Measurements from ENCODE around the gene AP5M1.
"Not testable (repeated sequence)": the region's sequence is repeated elsewhere in the genome, so short reads cannot be mapped to it uniquely, and the experiment has no call there.

The AP5M1 gene

GRCh38 chr14:57268161-57269069 lies at the start of gene AP5M1, which contains the start of gene EXOC5:
Gene AP5M1, plus strand, starts transcription at chr14:57268971. Its CDS starts 344 bp downstream, at chr14:57269315.
Gene EXOC5, minus strand, starts transcription at chr14:57268905. Its CDS starts 257 bp downstream, at chr14:57268648.
- Mint-ChIP-seq H3K4me1 (peaks cover 74% of the 10 kb centered on the region), H3K9me3 (no peaks in the 10 kb centered on the region), H3K4me3 (peak within 1 kb of the TSS; percentile 99), H3K36me3 (peaks cover 12% of the 10 kb centered on the region), H3K27ac (peak within 1 kb of the TSS; percentile 100), H3K27me3 (no peaks in the 10 kb centered on the region)

DNA sequence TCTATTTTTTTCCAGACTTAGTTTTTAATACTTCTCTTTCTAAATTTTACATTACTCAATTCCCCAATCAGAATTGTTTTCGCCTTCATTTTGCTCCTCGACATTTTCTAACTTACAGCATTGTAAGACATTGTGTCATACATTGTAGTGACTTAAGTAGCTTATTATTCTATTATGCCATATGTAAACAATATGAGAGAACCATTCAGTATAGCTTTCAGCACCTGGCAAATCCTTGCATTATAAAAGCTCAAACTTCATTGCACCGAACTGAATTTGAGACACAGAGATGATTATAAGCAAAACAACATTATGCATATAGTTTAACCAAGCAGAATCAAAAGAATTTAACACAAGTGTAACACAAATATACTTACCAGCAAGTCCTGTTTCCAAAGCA lies 46.8 kb upstream of the AP5M1 start:
- Mint-ChIP-seq H3K27ac (no peak overlapping the region), H3K9me3 (no peaks in the 10 kb centered on the region), H3K36me3 (peaks cover 22% of the 10 kb centered on the region), H3K4me3 (no peak overlapping the region), H3K4me1 (no peaks in the 10 kb centered on the region), H3K27me3 (no peaks in the 10 kb centered on the region)

GRCh38 chr14:57227083-57227482 lies 41.7 kb upstream of the AP5M1 start:
- H3K9me3 Mint-ChIP-seq: no peaks in the 10 kb centered on the region
- H3K27me3 Mint-ChIP-seq: no peaks in the 10 kb centered on the region
- H3K36me3 Mint-ChIP-seq: peaks cover 23% of the 10 kb centered on the region
- no peaks in the 10 kb centered on the region for H3K4me1 Mint-ChIP-seq
- H3K4me3 Mint-ChIP-seq: no peak overlapping the region
- no peak overlapping the region for H3K27ac Mint-ChIP-seq

DNA sequence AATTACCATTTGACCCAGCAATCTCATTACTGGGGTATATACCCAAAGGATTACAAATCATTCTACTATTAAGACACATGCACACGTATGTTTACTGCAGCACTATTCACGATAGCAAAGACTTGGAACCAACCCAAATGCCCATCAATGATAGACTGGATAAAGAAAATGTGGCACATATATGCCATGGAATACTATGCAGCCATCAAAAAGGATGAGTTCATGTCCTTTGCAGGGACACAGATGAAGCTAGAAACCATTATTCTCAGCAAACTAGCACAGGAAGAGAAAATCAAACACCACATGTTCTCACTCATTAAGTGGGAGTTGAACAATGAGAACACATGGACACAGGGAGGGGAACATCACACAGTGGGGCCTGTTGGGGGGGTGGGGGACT lies 40.5 kb upstream of the AP5M1 start:
- not testable (repeated sequence) for H3K9me3 Mint-ChIP-seq, H3K4me3 Mint-ChIP-seq, H3K27me3 Mint-ChIP-seq, H3K27ac Mint-ChIP-seq, H3K4me1 Mint-ChIP-seq
- H3K36me3 Mint-ChIP-seq: peaks cover 26% of the 10 kb centered on the region

DNA sequence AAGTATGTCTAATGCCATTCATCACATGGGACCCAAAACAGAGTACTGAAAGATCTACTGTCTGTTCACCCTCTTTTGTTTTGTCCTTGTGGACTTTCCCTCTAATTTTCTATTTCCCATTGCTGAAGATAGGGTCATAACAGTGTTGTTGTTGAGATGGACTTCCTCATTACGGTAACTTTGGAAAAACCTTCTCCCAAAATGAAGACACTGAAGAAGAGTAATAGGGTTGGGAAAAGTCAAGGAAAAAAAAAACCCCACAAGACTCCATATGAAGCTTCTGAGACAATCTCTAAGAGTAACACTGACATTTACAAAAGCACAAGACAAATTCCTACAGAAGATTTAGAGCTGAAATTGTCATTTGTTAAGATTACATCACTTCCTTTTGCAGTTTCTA lies 36.8 kb upstream of the AP5M1 start:
- no peaks in the 10 kb centered on the region for H3K4me1 Mint-ChIP-seq
- H3K4me3 Mint-ChIP-seq: no peak overlapping the region
- H3K27ac Mint-ChIP-seq: no peak overlapping the region
- no peaks in the 10 kb centered on the region for H3K27me3 Mint-ChIP-seq
- no peaks in the 10 kb centered on the region for H3K9me3 Mint-ChIP-seq
- peaks cover 25% of the 10 kb centered on the region for H3K36me3 Mint-ChIP-seq

DNA sequence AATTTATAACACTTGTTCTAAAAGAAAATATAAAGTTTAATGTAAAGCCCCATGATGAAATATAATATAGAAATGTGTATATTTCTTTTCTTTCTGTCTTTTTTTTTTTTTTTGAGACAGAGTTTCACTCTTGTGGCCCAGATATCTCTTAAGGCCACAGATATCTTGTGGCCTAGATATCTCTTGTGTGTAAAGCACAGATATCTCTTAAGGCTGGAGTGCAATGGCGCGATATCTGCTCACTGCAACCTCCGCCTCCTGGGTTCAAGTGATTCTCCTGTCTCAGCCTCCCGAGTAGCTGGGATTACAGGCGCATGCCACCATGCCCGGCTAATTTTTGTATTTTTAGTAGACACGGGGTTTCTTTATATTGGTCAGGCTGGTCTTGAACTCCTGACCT lies 28.7 kb upstream of the AP5M1 start:
- H3K9me3 Mint-ChIP-seq, H3K27ac Mint-ChIP-seq, H3K27me3 Mint-ChIP-seq, H3K36me3 Mint-ChIP-seq, H3K4me1 Mint-ChIP-seq, H3K4me3 Mint-ChIP-seq: not testable (repeated sequence)

GRCh38 chr14:57243320-57243719 lies 25.5 kb upstream of the AP5M1 start:
- Mint-ChIP-seq H3K4me1 (no peaks in the 10 kb centered on the region), H3K27me3 (no peaks in the 10 kb centered on the region), H3K27ac (no peak overlapping the region), H3K4me3 (no peak overlapping the region), H3K36me3 (no peaks in the 10 kb centered on the region), H3K9me3 (no peaks in the 10 kb centered on the region)

DNA sequence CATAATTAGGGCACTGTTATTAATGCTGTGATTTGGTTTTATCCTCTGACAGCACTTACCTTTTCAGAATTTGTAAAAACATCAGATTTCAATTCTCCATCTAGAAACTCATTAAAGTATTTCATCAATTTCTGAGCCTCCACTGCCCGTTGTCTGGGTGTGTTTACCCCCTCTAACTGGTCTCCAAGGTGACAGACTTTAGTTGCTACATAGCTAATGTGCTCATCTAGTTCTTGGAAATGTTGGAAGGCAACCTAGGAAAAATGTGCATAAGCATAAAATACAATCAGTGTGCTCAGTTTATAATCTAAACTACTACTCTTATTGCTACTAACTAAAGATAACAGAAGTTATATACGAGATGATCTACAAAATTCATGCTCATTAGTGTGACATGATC lies 24.7 kb upstream of the AP5M1 start:
- H3K9me3 Mint-ChIP-seq: no peaks in the 10 kb centered on the region
- no peaks in the 10 kb centered on the region for H3K4me1 Mint-ChIP-seq
- no peaks in the 10 kb centered on the region for H3K36me3 Mint-ChIP-seq
- no peak overlapping the region for H3K27ac Mint-ChIP-seq
- no peak overlapping the region for H3K4me3 Mint-ChIP-seq
- no peaks in the 10 kb centered on the region for H3K27me3 Mint-ChIP-seq

DNA sequence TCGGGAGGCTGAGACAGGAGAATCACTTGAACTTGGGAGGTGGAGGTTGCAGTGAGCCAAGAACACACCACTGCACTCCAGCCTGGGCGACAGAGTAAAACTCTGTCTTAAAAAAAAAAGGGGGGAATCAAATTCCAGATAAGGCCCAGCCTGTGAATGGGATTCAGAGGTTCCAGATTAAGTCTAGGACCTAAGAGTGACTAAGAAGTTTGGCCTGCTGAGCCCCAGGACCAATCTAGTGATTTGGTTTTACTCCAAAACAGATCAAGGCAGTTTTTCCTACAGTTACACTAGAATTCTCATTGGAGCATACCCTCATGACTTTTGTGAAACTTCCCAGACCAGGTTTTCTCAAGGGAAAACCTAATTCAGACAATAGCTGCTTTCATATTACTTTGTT lies 22.8 kb upstream of the AP5M1 start:
- Mint-ChIP-seq H3K4me1 (peaks cover 12% of the 10 kb centered on the region), H3K27me3 (no peaks in the 10 kb centered on the region), H3K9me3 (no peaks in the 10 kb centered on the region), H3K4me3 (no peak overlapping the region), H3K36me3 (no peaks in the 10 kb centered on the region), H3K27ac (no peak overlapping the region)

- Mint-ChIP-seq H3K36me3 (no peaks in the 10 kb centered on the region), H3K27me3 (no peaks in the 10 kb centered on the region), H3K9me3 (no peaks in the 10 kb centered on the region), H3K4me3 (no peak overlapping the region), H3K4me1 (peaks cover 23% of the 10 kb centered on the region), H3K27ac (no peak overlapping the region)
Measured at GRCh38 chr14:57246933-57247657, 21.7 kb upstream of the AP5M1 start.

GRCh38 chr14:57254884-57255283 lies 13.9 kb upstream of the AP5M1 start:
- no peaks in the 10 kb centered on the region for H3K27me3 Mint-ChIP-seq
- peaks cover 69% of the 10 kb centered on the region for H3K4me1 Mint-ChIP-seq
- no peak overlapping the region for H3K27ac Mint-ChIP-seq
- peaks cover 24% of the 10 kb centered on the region for H3K36me3 Mint-ChIP-seq
- H3K9me3 Mint-ChIP-seq: no peaks in the 10 kb centered on the region
- H3K4me3 Mint-ChIP-seq: no peak overlapping the region

DNA sequence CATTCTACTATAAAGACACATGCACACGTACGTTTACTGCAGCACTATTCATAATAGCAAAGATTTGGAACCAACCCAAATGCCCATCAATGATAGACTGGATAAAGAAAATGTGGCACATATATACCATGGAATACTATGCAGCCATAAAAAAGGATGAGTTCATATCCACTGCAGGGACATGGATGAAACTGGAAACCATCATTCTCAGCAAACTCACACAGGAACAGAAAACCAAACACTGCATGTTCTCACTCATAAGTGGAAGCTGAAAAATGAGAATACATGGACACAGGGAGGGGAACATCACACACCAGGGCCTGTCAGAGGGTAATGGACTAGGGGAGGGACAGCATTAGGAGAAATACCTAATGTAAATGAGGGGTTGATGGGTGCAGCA lies 10.6 kb upstream of the AP5M1 start:
- H3K27ac Mint-ChIP-seq, H3K9me3 Mint-ChIP-seq, H3K27me3 Mint-ChIP-seq, H3K4me3 Mint-ChIP-seq: not testable (repeated sequence)
- peaks cover 62% of the 10 kb centered on the region for H3K4me1 Mint-ChIP-seq
- peaks cover 21% of the 10 kb centered on the region for H3K36me3 Mint-ChIP-seq

- Mint-ChIP-seq H3K27ac (no peak overlapping the region), H3K4me1 (peaks cover 61% of the 10 kb centered on the region), H3K9me3 (no peaks in the 10 kb centered on the region), H3K36me3 (peaks cover 25% of the 10 kb centered on the region), H3K27me3 (no peaks in the 10 kb centered on the region), H3K4me3 (no peak overlapping the region)
Measured at GRCh38 chr14:57259672-57260071, 9.1 kb upstream of the AP5M1 start.

DNA sequence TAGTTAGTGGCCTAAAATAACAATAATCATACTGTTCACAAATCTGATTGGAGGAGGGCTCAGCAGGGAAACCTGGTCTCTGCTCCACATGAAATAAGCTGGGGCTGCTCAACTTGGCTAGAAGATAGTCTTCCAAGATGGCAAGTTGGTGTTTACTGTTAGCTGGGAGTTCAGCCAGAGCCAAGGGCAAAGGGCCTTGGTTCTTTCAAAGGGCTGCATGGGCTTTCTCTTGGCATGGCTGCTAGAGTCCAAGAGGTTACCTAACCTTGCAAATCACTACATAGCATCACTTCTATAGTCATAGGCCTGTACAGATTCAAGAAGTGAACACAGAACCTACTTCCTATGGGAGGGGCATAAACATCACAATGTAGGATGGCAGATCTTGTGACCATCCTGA lies 7.2 kb upstream of the AP5M1 start:
- H3K9me3 Mint-ChIP-seq: no peaks in the 10 kb centered on the region
- peaks cover 64% of the 10 kb centered on the region for H3K4me1 Mint-ChIP-seq
- H3K27ac Mint-ChIP-seq: no peak overlapping the region

GRCh38 chr14:57262117-57262516 lies 6.7 kb upstream of the AP5M1 start:
- Mint-ChIP-seq H3K27ac (peak overlapping the region; percentile 20), H3K27me3 (no peaks in the 10 kb centered on the region), H3K36me3 (peaks cover 19% of the 10 kb centered on the region), H3K4me1 (peaks cover 64% of the 10 kb centered on the region), H3K4me3 (no peak overlapping the region), H3K9me3 (no peaks in the 10 kb centered on the region)

More for the DNA sequence above, 7.2 kb upstream of the AP5M1 start:
- no peak overlapping the region for H3K4me3 Mint-ChIP-seq
- H3K27me3 Mint-ChIP-seq: no peaks in the 10 kb centered on the region
- peaks cover 22% of the 10 kb centered on the region for H3K36me3 Mint-ChIP-seq

DNA sequence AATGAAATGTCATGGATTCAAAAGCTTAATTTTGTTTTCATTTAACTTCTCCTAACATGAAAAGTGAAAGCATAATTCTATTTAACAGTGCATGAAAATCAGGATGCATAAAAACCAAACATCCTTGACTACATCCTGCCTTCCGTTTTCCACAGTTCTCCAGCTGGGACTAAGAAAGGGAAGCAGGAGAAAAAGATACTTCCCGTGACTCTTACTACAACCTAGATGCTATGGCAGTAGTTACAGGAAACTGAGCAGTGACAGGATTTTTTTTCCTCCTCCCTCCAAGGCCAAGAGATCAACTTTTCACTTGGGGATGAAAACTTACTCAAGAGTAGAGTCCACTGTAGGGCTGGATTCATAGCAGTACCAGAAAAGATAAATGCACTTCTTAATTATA lies 2.7 kb upstream of the AP5M1 start:
- Mint-ChIP-seq H3K27me3 (no peaks in the 10 kb centered on the region), H3K9me3 (no peaks in the 10 kb centered on the region), H3K4me3 (no peak overlapping the region), H3K4me1 (peaks cover 75% of the 10 kb centered on the region), H3K36me3 (peaks cover 9% of the 10 kb centered on the region), H3K27ac (no peak overlapping the region)

Data from activated naive CD4-positive, alpha-beta T cell treated with anti-CD3 and anti-CD28 coated beads, Interleukin-2, amount 50 U/mL, for 24 hours (primary cell).